LNCaP clone FGC (cell line): ENCODE results near the gene PELI3.
"Not testable (repeated sequence)": the region's sequence is repeated elsewhere in the genome, so short reads cannot be mapped to it uniquely, and the experiment has no call there.

Experiments
- DNase-seq: peaks from one replicate; pipeline ENCODE4 v3.0.0-alpha.2; 2011; ENCODE audit warnings: low read depth
- H3K4me3 ChIP-seq: 2 replicates; pipeline ENCODE4 v1.5.1; 2011; ENCODE audit warnings: mild to moderate bottlenecking, low read depth, low read length, control low read depth
- CTCF ChIP-seq: IDR thresholded peaks from 2 replicates; pipeline ENCODE4 v1.5.1; 2012; ENCODE audit warnings: mild to moderate bottlenecking; ENCODE audit not compliant: control insufficient read depth, insufficient read depth; ENCODE audit errors: extremely low read depth

PELI3 gene

GRCh38 chr11:66462911-66463310 lies 3.8 kb upstream of the PELI3 start:
- H3K4me3 ChIP-seq, result no peak overlapping the region
- no peak for TF ChIP-seq CTCF
- no peak for DNase-seq

- not testable (repeated sequence) for DNase-seq, H3K4me3 ChIP-seq
Observed at GRCh38 chr11:66464116-66464515, 2.6 kb upstream of the PELI3 start.

- DNase-seq, result no peak
- no peak overlapping the region for H3K4me3 ChIP-seq
- TF ChIP-seq CTCF, result no peak
Observed at GRCh38 chr11:66464916-66465315, 1.8 kb upstream of the PELI3 start.

- H3K4me3 ChIP-seq, result no peak overlapping the region
- TF ChIP-seq CTCF, result no peak
- no peak for DNase-seq
Observed at GRCh38 chr11:66465373-66466224, 1.1 kb upstream of the PELI3 start.

GRCh38 chr11:66467034-66467659 lies 442 bp downstream of the PELI3 start:
- peak; percentile 38 for TF ChIP-seq CTCF
- H3K4me3 ChIP-seq, result peak overlapping the region; percentile 81
- DNase-seq, result no peak

GRCh38 chr11:66467756-66468155 lies 1.1 kb downstream of the PELI3 start:
- no peak for DNase-seq
- TF ChIP-seq CTCF, result no peak
- H3K4me3 ChIP-seq, result peak overlapping the region; percentile 81

GRCh38 chr11:66468691-66469090 lies 2.0 kb downstream of the PELI3 start:
- no peak overlapping the region for H3K4me3 ChIP-seq
- DNase-seq, result no peak
- TF ChIP-seq CTCF, result no peak
